ENCODE data around the gene KBTBD3. TPM values are rescaled to one million over a fixed set of nuclear protein-coding genes. Genes with fewer than 3 reads are reported as not detected.

KBTBD3 gene
- total and polyA plus RNA-seq, 2 experiments from 2014 or later: 1.9 to 13.7 TPM

GRCh38 chr11:106022795-106023275 is 54.3 kb downstream of the KBTBD3 start:
- DNase-seq (ENCODE audit: low spot score) (no peak), ATAC-seq (no peak)
- peak overlapping the region; percentile 87 for H3K27ac Mint-ChIP-seq
- Histone ChIP-seq H3K27ac (ENCODE audit: low read depth) (0 out of 2 replicates have a peak overlapping the region, but pooled peaks have one; percentile 14), H2AFZ (0 out of 2 replicates have a peak overlapping the region, but pooled peaks have one; percentile 24), H3K9me2 (ENCODE audit: insufficient read depth) (no peaks in the 10 kb centered on the region), H3K4me1 (ENCODE audit: insufficient read depth) (peaks cover 32% of the 10 kb centered on the region), H3K36me3 (ENCODE audit: insufficient read depth) (no peaks in the 10 kb centered on the region), H4K20me1 (replicated peaks; ENCODE audit: insufficient read depth) (peaks cover 5% of the 10 kb centered on the region), H3K4me2 (peak overlapping the region; percentile 57), H3F3A (replicated peaks; ENCODE audit: low read depth) (no peaks in the 10 kb centered on the region), H3K79me2 (replicated peaks; ENCODE audit: insufficient read depth) (peaks cover 40% of the 10 kb centered on the region), H3K4me3 (peak overlapping the region; percentile 40), H3K27me3 (ENCODE audit: insufficient read depth) (no peaks in the 10 kb centered on the region)
- peaks cover 32% of the 10 kb centered on the region for H3K4me1 Mint-ChIP-seq
- no peak for TF ChIP-seq ZNF462 (CRISPR knock-in tag; IDR thresholded peaks at IDR 0.05)
- H3K27me3 Mint-ChIP-seq (ENCODE audit: insufficient read depth, low read depth, poor library complexity): no peaks in the 10 kb centered on the region
- peaks cover 8% of the 10 kb centered on the region for H3K9me3 Mint-ChIP-seq
- peak overlapping the region; percentile 92 for H3K4me3 Mint-ChIP-seq
- 0 out of 3 replicates have a peak, but pooled peaks cover 2% of the 10 kb centered on the region for H3K36me3 Mint-ChIP-seq (ENCODE audit: low read depth)

- peak; percentile 100 for DNase-seq (ENCODE audit: low spot score)
- peak within 1 kb of the TSS; percentile 67 for H3K4me3 ChIP-seq
- H3K36me3 ChIP-seq (ENCODE audit: insufficient read depth): no peaks in the 10 kb centered on the region
- H3K4me1 ChIP-seq (ENCODE audit: insufficient read depth): peaks cover 38% of the 10 kb centered on the region
- H3K4me3 Mint-ChIP-seq: peak within 1 kb of the TSS; percentile 92
- peaks cover 3% of the 10 kb centered on the region; the same call in 2 of the 3 replicates for H3K9me3 Mint-ChIP-seq
- peaks cover 32% of the 10 kb centered on the region for H3K4me1 Mint-ChIP-seq
- peak within 1 kb of the TSS; percentile 72; the same call in 1 of the 2 replicates for H2AFZ ChIP-seq
- H3K9me2 ChIP-seq (ENCODE audit: insufficient read depth): no peaks in the 10 kb centered on the region
- peaks cover 46% of the 10 kb centered on the region for H3K79me2 ChIP-seq (replicated peaks; ENCODE audit: insufficient read depth)
- peak within 1 kb of the TSS; percentile 95 for H3K27ac Mint-ChIP-seq
- peaks cover 5% of the 10 kb centered on the region for H4K20me1 ChIP-seq (replicated peaks; ENCODE audit: insufficient read depth)
- no peaks in the 10 kb centered on the region for H3K27me3 ChIP-seq (ENCODE audit: insufficient read depth)
- no peaks in the 10 kb centered on the region for H3K27me3 Mint-ChIP-seq (ENCODE audit: insufficient read depth, low read depth, poor library complexity)
- H3K27ac ChIP-seq (ENCODE audit: low read depth): 0 out of 2 replicates have a peak within 1 kb of the TSS, but pooled peaks have one; percentile 14
- no peaks in the 10 kb centered on the region for H3F3A ChIP-seq (replicated peaks; ENCODE audit: low read depth)
- H3K4me2 ChIP-seq: peak within 1 kb of the TSS; percentile 78
- peak; percentile 97 for ATAC-seq
- 0 out of 3 replicates have a peak, but pooled peaks cover 2% of the 10 kb centered on the region for H3K36me3 Mint-ChIP-seq (ENCODE audit: low read depth)
- TF ChIP-seq CREB1 (CRISPR knock-in tag; IDR thresholded peaks at IDR 0.05; ENCODE audit: low read depth) (peak; percentile 90), REST (IDR thresholded peaks at IDR 0.05; ENCODE audit: unreplicated experiment) (no peak), ZNF331 (CRISPR knock-in tag; IDR thresholded peaks at IDR 0.05; ENCODE audit: low read depth) (no peak), EZH2 (IDR thresholded peaks at IDR 0.05; ENCODE audit: low read depth, unreplicated experiment) (no peak), CTCF (conservative IDR thresholded peaks at IDR 0.05; ENCODE audit: low read depth in 2 of 2) (no peak), EZH2phosphoT487 (IDR thresholded peaks at IDR 0.05; ENCODE audit: unreplicated experiment) (no peak)
Measured at GRCh38 chr11:106021967-106022794, 55.0 kb downstream of the KBTBD3 start, which contains the start of gene MSANTD4. Gene MSANTD4 (minus strand): TSS chr11:106022240. CDS start chr11:106010917, 11,323 bp downstream.
